Mesothelial cell of epicardium (in vitro differentiated cells): ENCODE data around the gene PARG. TPM values are rescaled to one million over a fixed set of nuclear protein-coding genes. Genes with fewer than 3 reads are reported as not detected.

Experiments used
- DNase-seq, 2 experiments: peaks; one replicate each; pipeline ENCODE4 v3.0.0; 2021; ENCODE audit warnings: low spot score in 2 of 2; ENCODE audit not compliant: unreplicated experiment in 2 of 2
- H3K27ac Mint-ChIP-seq: 2 replicates; pipeline ENCODE4 v1.8.0; 2021; ENCODE audit warnings: mixed read lengths
- H3K27me3 Mint-ChIP-seq: 2 replicates; pipeline ENCODE4 v1.8.0; 2021; ENCODE audit warnings: low read depth, mixed read lengths
- H3K36me3 Mint-ChIP-seq: 2 replicates; pipeline ENCODE4 v1.8.0; 2021; ENCODE audit warnings: mixed read lengths
- H3K4me1 Mint-ChIP-seq: 2 replicates; pipeline ENCODE4 v1.8.0; 2021; ENCODE audit warnings: mixed read lengths
- H3K4me3 Mint-ChIP-seq: 2 replicates; pipeline ENCODE4 v1.8.0; 2021; ENCODE audit warnings: mild to moderate bottlenecking, moderate library complexity, mixed read lengths
- H3K9me3 Mint-ChIP-seq: 2 replicates; pipeline ENCODE4 v1.8.0; 2021; ENCODE audit warnings: mixed read lengths
- CTCF ChIP-seq: fragments of 200-600 bp; sonication (generic); IDR thresholded peaks from one replicate; pipeline ENCODE4 v1.5.0; 2021; ENCODE audit warnings: antibody characterized with exemption; ENCODE audit not compliant: unreplicated experiment
- total RNA-seq: library from RNA; stranded (reverse); gene quantifications from 3 replicates; pipeline ENCODE4 v1.2.1, GENCODE V29; 2021

The PARG gene
- total RNA-seq, 1 donor from 2014 or later: 50.1 TPM

GRCh38 chr10:49837685-49838084 lies 104.1 kb downstream of the PARG start:
- H3K27me3 Mint-ChIP-seq: no peaks in the 10 kb centered on the region

GRCh38 chr10:49837051-49837478 lies 104.8 kb downstream of the PARG start:
- Mint-ChIP-seq H3K36me3 (peaks cover 27% of the 10 kb centered on the region), H3K27ac (peak overlapping the region; percentile 55), H3K9me3 (no peaks in the 10 kb centered on the region), H3K27me3 (no peaks in the 10 kb centered on the region), H3K4me1 (peaks cover 18% of the 10 kb centered on the region), H3K4me3 (no peak overlapping the region)
- TF ChIP-seq CTCF: no peak
- DNase-seq: no peak

More at GRCh38 chr10:49837685-49838084, 104.1 kb downstream of the PARG start:
- TF ChIP-seq CTCF: no peak
- no peak for DNase-seq
- H3K4me3 Mint-ChIP-seq: no peak overlapping the region
- peaks cover 21% of the 10 kb centered on the region for H3K36me3 Mint-ChIP-seq
- no peaks in the 10 kb centered on the region for H3K9me3 Mint-ChIP-seq
- peak overlapping the region; percentile 43 for H3K27ac Mint-ChIP-seq
- peaks cover 14% of the 10 kb centered on the region for H3K4me1 Mint-ChIP-seq

GRCh38 chr10:49834976-49835375 lies 106.9 kb downstream of the PARG start:
- Mint-ChIP-seq H3K27me3 (no peaks in the 10 kb centered on the region), H3K27ac (no peak overlapping the region), H3K4me3 (no peak overlapping the region), H3K9me3 (no peaks in the 10 kb centered on the region), H3K36me3 (peaks cover 23% of the 10 kb centered on the region), H3K4me1 (peaks cover 26% of the 10 kb centered on the region)
- no peak for TF ChIP-seq CTCF
- DNase-seq: no peak

- peaks cover 16% of the 10 kb centered on the region for H3K36me3 Mint-ChIP-seq
- DNase-seq: no peak
- H3K4me3 Mint-ChIP-seq: no peak overlapping the region
These were observed 107.6 kb downstream of the PARG start for GRCh38 chr10:49834201-49834600.

GRCh38 chr10:49833168-49833567 lies 108.7 kb downstream of the PARG start:
- TF ChIP-seq CTCF: no peak
- Mint-ChIP-seq H3K27ac (no peak overlapping the region), H3K4me3 (no peak overlapping the region), H3K9me3 (no peaks in the 10 kb centered on the region), H3K36me3 (peaks cover 13% of the 10 kb centered on the region), H3K27me3 (no peaks in the 10 kb centered on the region), H3K4me1 (peaks cover 28% of the 10 kb centered on the region)
- no peak for DNase-seq

More at GRCh38 chr10:49834201-49834600, 107.6 kb downstream of the PARG start:
- no peaks in the 10 kb centered on the region for H3K9me3 Mint-ChIP-seq
- no peak for TF ChIP-seq CTCF
- H3K27me3 Mint-ChIP-seq: no peaks in the 10 kb centered on the region
- peaks cover 28% of the 10 kb centered on the region for H3K4me1 Mint-ChIP-seq
- peak overlapping the region; percentile 17 for H3K27ac Mint-ChIP-seq
